ENCODE results near the gene CCDC169.
"Not testable (repeated sequence)": the region's sequence is repeated elsewhere in the genome, so short reads cannot be mapped to it uniquely, and the experiment has no call there.

CCDC169 gene

GRCh38 chr13:36337938-36338641 lies 40.5 kb upstream of the CCDC169 start:
- no peaks in the 10 kb centered on the region for H3K4me1 ChIP-seq (ENCODE audit: control insufficient read depth, insufficient read depth, low read length, poor library complexity, severe bottlenecking)
- H3K36me3 ChIP-seq (ENCODE audit: control insufficient read depth, insufficient read depth, low read length), result no peaks in the 10 kb centered on the region
- no peaks in the 10 kb centered on the region for H3K9me3 ChIP-seq (ENCODE audit: control insufficient read depth, low read length)
- no peaks in the 10 kb centered on the region for H3K27me3 ChIP-seq (replicated peaks; ENCODE audit: control insufficient read depth, insufficient read depth, low read length, poor library complexity, severe bottlenecking)
- DNase-seq, result no peak
- H3K4me3 ChIP-seq (ENCODE audit: insufficient read depth, low read depth, low read length, poor library complexity, severe bottlenecking), result no peak overlapping the region
- H3K27ac ChIP-seq (ENCODE audit: insufficient read depth, low read length, poor library complexity, severe bottlenecking), result no peak overlapping the region

GRCh38 chr13:36332986-36333385 lies 35.4 kb upstream of the CCDC169 start:
- H3K36me3 ChIP-seq (ENCODE audit: control insufficient read depth, insufficient read depth, low read length), result peaks cover 19% of the 10 kb centered on the region
- H3K9me3 ChIP-seq (ENCODE audit: control insufficient read depth, low read length), result no peaks in the 10 kb centered on the region
- no peaks in the 10 kb centered on the region for H3K4me1 ChIP-seq (ENCODE audit: control insufficient read depth, insufficient read depth, low read length, poor library complexity, severe bottlenecking)
- H3K4me3 ChIP-seq (ENCODE audit: insufficient read depth, low read depth, low read length, poor library complexity, severe bottlenecking), result no peak overlapping the region
- no peak overlapping the region for H3K27ac ChIP-seq (ENCODE audit: insufficient read depth, low read length, poor library complexity, severe bottlenecking)
- DNase-seq, result no peak
- no peaks in the 10 kb centered on the region for H3K27me3 ChIP-seq (replicated peaks; ENCODE audit: control insufficient read depth, insufficient read depth, low read length, poor library complexity, severe bottlenecking)

GRCh38 chr13:36332255-36332654 lies 34.6 kb upstream of the CCDC169 start:
- H3K27me3 ChIP-seq (replicated peaks; ENCODE audit: control insufficient read depth, insufficient read depth, low read length, poor library complexity, severe bottlenecking); H3K27ac ChIP-seq (ENCODE audit: insufficient read depth, low read length, poor library complexity, severe bottlenecking); DNase-seq; H3K4me3 ChIP-seq (ENCODE audit: insufficient read depth, low read depth, low read length, poor library complexity, severe bottlenecking); H3K4me1 ChIP-seq (ENCODE audit: control insufficient read depth, insufficient read depth, low read length, poor library complexity, severe bottlenecking); H3K9me3 ChIP-seq (ENCODE audit: control insufficient read depth, low read length): not testable (repeated sequence)
- H3K36me3 ChIP-seq (ENCODE audit: control insufficient read depth, insufficient read depth, low read length), result peaks cover 19% of the 10 kb centered on the region

GRCh38 chr13:36331280-36331679 lies 33.7 kb upstream of the CCDC169 start:
- Histone ChIP-seq H3K9me3 (ENCODE audit: control insufficient read depth, low read length) (no peaks in the 10 kb centered on the region), H3K36me3 (ENCODE audit: control insufficient read depth, insufficient read depth, low read length) (peaks cover 19% of the 10 kb centered on the region), H3K27me3 (replicated peaks; ENCODE audit: control insufficient read depth, insufficient read depth, low read length, poor library complexity, severe bottlenecking) (no peaks in the 10 kb centered on the region), H3K27ac (ENCODE audit: insufficient read depth, low read length, poor library complexity, severe bottlenecking) (no peak overlapping the region), H3K4me3 (ENCODE audit: insufficient read depth, low read depth, low read length, poor library complexity, severe bottlenecking) (no peak overlapping the region), H3K4me1 (ENCODE audit: control insufficient read depth, insufficient read depth, low read length, poor library complexity, severe bottlenecking) (no peaks in the 10 kb centered on the region)
- no peak for DNase-seq

- peaks cover 32% of the 10 kb centered on the region for H3K36me3 ChIP-seq (ENCODE audit: control insufficient read depth, insufficient read depth, low read length)
- H3K27me3 ChIP-seq (replicated peaks; ENCODE audit: control insufficient read depth, insufficient read depth, low read length, poor library complexity, severe bottlenecking), result no peaks in the 10 kb centered on the region
- H3K27ac ChIP-seq (ENCODE audit: insufficient read depth, low read length, poor library complexity, severe bottlenecking), result no peak overlapping the region
- no peak for DNase-seq
- no peaks in the 10 kb centered on the region for H3K4me1 ChIP-seq (ENCODE audit: control insufficient read depth, insufficient read depth, low read length, poor library complexity, severe bottlenecking)
- no peak overlapping the region for H3K4me3 ChIP-seq (ENCODE audit: insufficient read depth, low read depth, low read length, poor library complexity, severe bottlenecking)
- no peaks in the 10 kb centered on the region for H3K9me3 ChIP-seq (ENCODE audit: control insufficient read depth, low read length)
These were observed 31.7 kb upstream of the CCDC169 start for GRCh38 chr13:36329361-36329760.

- no peaks in the 10 kb centered on the region for H3K27me3 ChIP-seq (replicated peaks; ENCODE audit: control insufficient read depth, insufficient read depth, low read length, poor library complexity, severe bottlenecking)
- no peak overlapping the region for H3K27ac ChIP-seq (ENCODE audit: insufficient read depth, low read length, poor library complexity, severe bottlenecking)
- H3K4me1 ChIP-seq (ENCODE audit: control insufficient read depth, insufficient read depth, low read length, poor library complexity, severe bottlenecking), result no peaks in the 10 kb centered on the region
- peaks cover 32% of the 10 kb centered on the region for H3K36me3 ChIP-seq (ENCODE audit: control insufficient read depth, insufficient read depth, low read length)
- DNase-seq, result no peak
- H3K9me3 ChIP-seq (ENCODE audit: control insufficient read depth, low read length), result no peaks in the 10 kb centered on the region
- H3K4me3 ChIP-seq (ENCODE audit: insufficient read depth, low read depth, low read length, poor library complexity, severe bottlenecking), result no peak overlapping the region
These were observed 31.2 kb upstream of the CCDC169 start for GRCh38 chr13:36328821-36329220.

- no peak overlapping the region for H3K27ac ChIP-seq (ENCODE audit: insufficient read depth, low read length, poor library complexity, severe bottlenecking)
- H3K4me3 ChIP-seq (ENCODE audit: insufficient read depth, low read depth, low read length, poor library complexity, severe bottlenecking), result no peak overlapping the region
- no peak for DNase-seq
- H3K36me3 ChIP-seq (ENCODE audit: control insufficient read depth, insufficient read depth, low read length), result peaks cover 29% of the 10 kb centered on the region
- no peaks in the 10 kb centered on the region for H3K9me3 ChIP-seq (ENCODE audit: control insufficient read depth, low read length)
- no peaks in the 10 kb centered on the region for H3K4me1 ChIP-seq (ENCODE audit: control insufficient read depth, insufficient read depth, low read length, poor library complexity, severe bottlenecking)
- H3K27me3 ChIP-seq (replicated peaks; ENCODE audit: control insufficient read depth, insufficient read depth, low read length, poor library complexity, severe bottlenecking), result no peaks in the 10 kb centered on the region
These were observed 28.3 kb upstream of the CCDC169 start for GRCh38 chr13:36325912-36326311.

- H3K4me3 ChIP-seq (ENCODE audit: insufficient read depth, low read depth, low read length, poor library complexity, severe bottlenecking); H3K9me3 ChIP-seq (ENCODE audit: control insufficient read depth, low read length): not testable (repeated sequence)
These were observed 27.3 kb upstream of the CCDC169 start for GRCh38 chr13:36324881-36325280.

GRCh38 chr13:36323951-36324566 lies 26.4 kb upstream of the CCDC169 start:
- H3K27me3 ChIP-seq (replicated peaks; ENCODE audit: control insufficient read depth, insufficient read depth, low read length, poor library complexity, severe bottlenecking), result no peaks in the 10 kb centered on the region
- H3K27ac ChIP-seq (ENCODE audit: insufficient read depth, low read length, poor library complexity, severe bottlenecking), result no peak overlapping the region
- peaks cover 21% of the 10 kb centered on the region for H3K36me3 ChIP-seq (ENCODE audit: control insufficient read depth, insufficient read depth, low read length)
- H3K9me3 ChIP-seq (ENCODE audit: control insufficient read depth, low read length), result no peaks in the 10 kb centered on the region
- DNase-seq, result no peak
- H3K4me3 ChIP-seq (ENCODE audit: insufficient read depth, low read depth, low read length, poor library complexity, severe bottlenecking), result no peak overlapping the region
- H3K4me1 ChIP-seq (ENCODE audit: control insufficient read depth, insufficient read depth, low read length, poor library complexity, severe bottlenecking), result no peaks in the 10 kb centered on the region

More at GRCh38 chr13:36324881-36325280, 27.3 kb upstream of the CCDC169 start:
- not testable (repeated sequence) for DNase-seq; H3K27ac ChIP-seq (ENCODE audit: insufficient read depth, low read length, poor library complexity, severe bottlenecking); H3K27me3 ChIP-seq (replicated peaks; ENCODE audit: control insufficient read depth, insufficient read depth, low read length, poor library complexity, severe bottlenecking); H3K4me1 ChIP-seq (ENCODE audit: control insufficient read depth, insufficient read depth, low read length, poor library complexity, severe bottlenecking)
- H3K36me3 ChIP-seq (ENCODE audit: control insufficient read depth, insufficient read depth, low read length), result peaks cover 24% of the 10 kb centered on the region

- H3K4me3 ChIP-seq (ENCODE audit: insufficient read depth, low read depth, low read length, poor library complexity, severe bottlenecking), result no peak overlapping the region
- no peak overlapping the region for H3K27ac ChIP-seq (ENCODE audit: insufficient read depth, low read length, poor library complexity, severe bottlenecking)
- DNase-seq, result no peak
- peaks cover 15% of the 10 kb centered on the region for H3K36me3 ChIP-seq (ENCODE audit: control insufficient read depth, insufficient read depth, low read length)
- no peaks in the 10 kb centered on the region for H3K4me1 ChIP-seq (ENCODE audit: control insufficient read depth, insufficient read depth, low read length, poor library complexity, severe bottlenecking)
- H3K27me3 ChIP-seq (replicated peaks; ENCODE audit: control insufficient read depth, insufficient read depth, low read length, poor library complexity, severe bottlenecking), result no peaks in the 10 kb centered on the region
- H3K9me3 ChIP-seq (ENCODE audit: control insufficient read depth, low read length), result no peaks in the 10 kb centered on the region
These were observed 25.8 kb upstream of the CCDC169 start for GRCh38 chr13:36323408-36323807.
